GM15510 (cell line): ENCODE measurements around the gene CCDC28B.
A peak's percentile ranks its signal among the peaks of the same experiment; 100 is the strongest.

Source experiments
- POLR2A ChIP-seq: IDR thresholded peaks from 3 replicates; pipeline ENCODE4 v1.6.1; 2011; ENCODE audit warnings: borderline replicate concordance; ENCODE audit not compliant: insufficient read length; ENCODE audit errors: extremely low read depth

CCDC28B gene

GRCh38 chr1:32186491-32186890 is 13.9 kb upstream of the CCDC28B start:
- no peak for TF ChIP-seq POLR2A

- TF ChIP-seq POLR2A, result no peak
Measured at GRCh38 chr1:32187850-32188249, 12.5 kb upstream of the CCDC28B start.

DNA sequence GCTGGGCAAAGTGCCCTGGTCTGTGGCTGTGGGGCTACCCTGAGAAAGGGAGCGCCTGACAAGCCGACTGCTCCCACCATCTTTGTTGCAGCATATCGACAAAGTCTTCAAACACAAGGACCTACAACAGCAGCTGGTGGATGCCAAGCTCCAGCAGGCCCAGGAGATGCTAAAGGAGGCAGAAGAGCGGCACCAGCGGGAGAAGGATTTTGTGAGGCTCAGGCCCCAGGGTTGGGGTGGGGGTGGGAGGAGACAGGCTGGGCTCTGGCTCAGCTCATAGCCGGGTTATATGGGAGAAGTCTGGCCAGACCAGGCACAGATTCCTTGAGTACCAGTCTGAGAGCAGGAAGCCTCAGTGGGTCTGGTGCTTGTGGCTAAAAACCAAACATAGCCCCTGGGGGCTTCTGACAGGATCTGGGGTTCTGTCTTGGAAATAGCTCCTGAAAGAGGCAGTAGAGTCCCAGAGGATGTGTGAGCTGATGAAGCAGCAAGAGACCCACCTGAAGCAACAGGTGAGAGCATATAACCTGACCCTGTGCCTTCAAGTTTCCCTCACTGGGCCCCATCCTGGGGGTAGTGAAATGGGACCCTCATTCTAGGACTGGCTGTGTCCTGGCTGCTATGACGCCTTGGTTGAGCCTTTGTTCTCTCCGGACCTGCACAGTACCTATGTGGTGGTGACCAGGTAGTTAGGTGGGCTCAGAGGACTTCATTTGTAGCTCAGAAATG is 8.0 kb upstream of the CCDC28B start:
- no peak for TF ChIP-seq POLR2A

DNA sequence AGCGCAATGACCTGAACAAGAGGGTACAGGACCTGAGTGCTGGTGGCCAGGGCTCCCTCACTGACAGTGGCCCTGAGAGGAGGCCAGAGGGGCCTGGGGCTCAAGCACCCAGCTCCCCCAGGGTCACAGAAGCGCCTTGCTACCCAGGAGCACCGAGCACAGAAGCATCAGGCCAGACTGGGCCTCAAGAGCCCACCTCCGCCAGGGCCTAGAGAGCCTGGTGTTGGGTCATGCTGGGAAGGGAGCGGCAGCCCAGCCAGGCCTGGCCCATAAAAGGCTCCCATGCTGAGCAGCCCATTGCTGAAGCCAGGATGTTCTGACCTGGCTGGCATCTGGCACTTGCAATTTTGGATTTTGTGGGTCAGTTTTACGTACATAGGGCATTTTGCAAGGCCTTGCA is 5.4 kb upstream of the CCDC28B start:
- no peak for TF ChIP-seq POLR2A

DNA sequence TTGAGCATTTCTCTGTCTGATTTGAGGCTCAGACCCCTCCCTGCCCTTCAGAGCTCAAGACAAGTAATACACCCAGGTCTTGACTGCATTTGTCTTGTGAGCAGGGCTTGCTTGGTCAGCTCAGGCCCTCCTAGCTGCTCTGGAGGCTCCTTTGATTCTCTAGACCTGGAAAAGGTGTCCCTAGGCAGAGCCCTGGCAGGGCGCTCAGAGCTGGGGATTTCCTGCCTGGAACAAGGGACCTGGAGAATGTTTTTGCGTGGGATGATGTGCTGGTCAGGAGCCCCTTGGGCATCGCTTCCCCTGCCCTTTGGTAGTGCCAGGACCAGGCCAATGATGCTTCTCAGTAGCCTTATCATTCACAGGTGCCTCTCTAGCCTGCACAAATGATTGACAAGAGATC is 4.9 kb upstream of the CCDC28B start:
- no peak for TF ChIP-seq POLR2A

DNA sequence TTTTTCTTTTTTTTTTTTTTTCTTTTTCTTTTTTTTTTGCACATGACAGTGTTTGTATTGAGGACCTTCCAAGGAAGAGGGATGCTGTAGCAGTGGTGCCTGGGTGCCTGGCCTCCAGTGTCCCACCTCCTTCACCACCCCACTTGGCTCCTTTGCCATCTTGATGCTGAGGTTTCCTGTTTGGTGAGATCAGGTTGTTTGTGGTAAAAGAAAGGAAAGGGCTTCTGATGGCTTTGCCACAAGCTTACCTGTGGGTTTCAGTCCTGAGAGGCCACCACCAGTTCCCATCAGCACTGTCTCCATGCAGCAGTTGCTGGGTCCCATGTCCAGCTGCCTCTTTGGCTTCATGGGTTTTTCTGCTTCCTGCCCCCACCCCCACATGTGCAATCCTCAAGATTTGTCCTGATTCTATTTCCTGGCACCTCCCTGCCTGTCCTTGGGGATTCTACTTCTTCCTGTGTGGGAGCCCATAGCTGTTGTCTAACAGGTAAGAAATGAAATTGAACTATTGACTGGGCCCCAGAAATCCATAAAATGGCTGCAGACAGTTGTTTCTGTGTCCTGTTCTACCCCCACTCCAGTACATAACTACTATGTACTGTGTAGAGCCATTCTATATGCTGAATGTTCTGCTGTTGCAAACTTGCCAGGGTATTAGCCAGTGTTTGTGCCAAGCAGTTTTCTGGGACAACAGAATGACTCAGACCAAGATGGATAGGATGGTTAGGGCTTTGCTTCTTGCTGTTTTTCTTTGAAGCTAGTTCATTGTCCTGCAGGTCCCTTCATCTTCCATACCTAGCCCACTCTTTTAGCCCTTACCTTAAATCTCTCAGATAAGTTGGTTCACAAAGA is 4.2 kb upstream of the CCDC28B start:
- TF ChIP-seq POLR2A, result no peak

DNA sequence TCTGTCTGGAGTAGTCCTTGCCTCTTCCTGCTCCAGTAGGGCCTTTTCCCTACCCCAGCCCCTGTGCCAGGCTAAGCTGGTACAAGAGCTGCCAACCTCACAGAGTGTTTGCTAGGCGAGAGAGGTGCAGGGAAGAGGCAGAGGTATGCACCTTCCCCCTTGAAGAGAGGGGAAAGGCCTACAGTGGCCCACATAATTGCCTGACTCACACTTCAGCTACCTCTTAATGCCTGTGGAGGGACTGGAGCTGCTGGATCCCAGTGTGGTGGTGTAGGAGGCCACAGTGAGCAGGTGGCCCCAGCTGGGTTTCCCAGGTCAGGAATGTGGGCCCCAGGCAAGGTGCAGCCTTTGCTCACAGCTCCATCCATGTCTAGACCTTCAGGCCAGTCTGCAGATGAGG is 3.3 kb upstream of the CCDC28B start:
- TF ChIP-seq POLR2A, result no peak

DNA sequence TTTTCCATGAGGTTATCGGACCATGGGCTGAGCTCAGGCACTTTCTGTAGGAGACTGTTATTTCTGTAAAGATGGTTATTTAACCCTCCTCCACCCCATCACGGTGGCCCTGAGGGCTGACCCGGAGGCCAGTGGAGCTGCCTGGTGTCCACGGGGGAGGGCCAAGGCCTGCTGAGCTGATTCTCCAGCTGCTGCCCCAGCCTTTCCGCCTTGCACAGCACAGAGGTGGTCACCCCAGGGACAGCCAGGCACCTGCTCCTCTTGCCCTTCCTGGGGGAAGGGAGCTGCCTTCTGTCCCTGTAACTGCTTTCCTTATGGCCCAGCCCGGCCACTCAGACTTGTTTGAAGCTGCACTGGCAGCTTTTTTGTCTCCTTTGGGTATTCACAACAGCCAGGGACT is 2.6 kb upstream of the CCDC28B start:
- TF ChIP-seq POLR2A, result no peak

DNA sequence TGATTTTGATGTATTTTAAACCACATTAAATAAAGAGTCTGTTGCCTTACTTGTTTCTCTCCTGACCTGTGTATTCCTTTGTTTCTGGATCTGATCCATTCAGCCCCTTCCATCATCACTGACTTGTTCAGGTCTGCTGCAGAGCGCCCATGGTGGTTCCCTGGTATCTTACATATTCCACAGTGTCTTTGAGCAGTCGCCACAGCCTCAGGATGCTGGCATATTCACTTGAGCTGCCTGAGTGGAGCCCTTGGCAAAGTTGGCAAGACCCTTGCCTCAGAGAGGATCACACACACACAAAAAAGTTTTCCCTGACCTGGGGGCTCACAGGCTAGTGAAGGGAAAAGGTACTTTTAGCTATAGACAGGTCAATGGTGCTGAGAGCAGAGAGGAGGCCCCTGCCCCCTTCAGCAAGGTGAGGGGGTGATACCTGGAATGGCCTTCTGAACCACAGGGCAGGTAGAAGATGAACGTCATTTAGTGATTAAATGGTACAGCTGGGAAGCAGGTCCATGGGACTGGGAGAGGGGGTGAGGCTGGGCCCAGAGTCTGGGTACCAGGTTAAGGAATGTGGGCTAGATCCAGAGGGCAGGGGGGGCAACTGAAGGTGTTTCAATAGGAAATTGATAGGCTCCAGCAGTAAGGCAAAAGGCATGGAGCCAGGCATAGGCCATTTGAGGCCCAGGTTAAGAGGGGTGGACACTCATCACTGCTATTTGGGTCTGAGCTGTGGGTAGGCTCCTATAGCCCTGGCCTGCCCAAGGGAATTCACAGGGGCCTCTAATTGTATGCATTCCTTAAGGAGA is 2.0 kb upstream of the CCDC28B start:
- no peak for TF ChIP-seq POLR2A

- no peak for TF ChIP-seq POLR2A
Measured at GRCh38 chr1:32199043-32199716, 1.2 kb upstream of the CCDC28B start.

GRCh38 chr1:32199717-32200072 is 700 bp upstream of the CCDC28B start:
- no peak for TF ChIP-seq POLR2A

GRCh38 chr1:32201011-32201855 is 838 bp downstream of the CCDC28B start:
- peak; percentile 36 for TF ChIP-seq POLR2A

DNA sequence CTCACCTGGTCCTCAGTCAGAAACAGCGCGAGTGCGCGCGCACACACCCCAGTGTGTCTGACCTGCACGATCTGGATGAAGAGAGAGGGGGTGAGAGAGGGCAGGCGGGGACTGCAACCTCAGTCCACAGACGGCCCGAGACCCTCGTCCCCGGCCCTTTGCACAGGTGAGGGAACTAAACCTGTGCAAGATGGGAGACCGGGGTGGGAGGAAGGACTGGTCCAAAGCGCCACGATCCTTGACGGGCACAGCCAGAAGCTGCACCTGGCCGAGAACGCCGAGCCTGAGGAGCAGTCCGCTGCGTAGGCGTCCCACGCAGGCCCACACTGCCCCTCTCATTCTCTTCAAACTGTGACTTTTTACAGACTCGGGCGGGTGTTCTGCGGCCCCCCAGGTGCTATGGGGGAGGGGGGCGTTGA is 4.6 kb downstream of the CCDC28B start:
- no peak for TF ChIP-seq POLR2A
